Choroid plexus epithelial cell (primary cell): ENCODE measurements around the gene PDE4B.

Experiments
- DNase-seq: peaks from one replicate; pipeline ENCODE4 v3.0.0-alpha.2; 2010; ENCODE audit warnings: low read depth
- H3K4me3 ChIP-seq: 2 replicates; pipeline ENCODE4 v1.5.1; 2011; ENCODE audit warnings: low read depth, mild to moderate bottlenecking, control low read depth, low read length, moderate library complexity
- TF ChIP-seq, protein P1 (sequence below): conservative IDR thresholded peaks from 2 replicates; pipeline ENCODE4 v1.5.1; 2011; ENCODE audit warnings: low read depth, mild to moderate bottlenecking, control low read depth, inconsistent platforms, low read length, moderate library complexity

The PDE4B gene

DNA sequence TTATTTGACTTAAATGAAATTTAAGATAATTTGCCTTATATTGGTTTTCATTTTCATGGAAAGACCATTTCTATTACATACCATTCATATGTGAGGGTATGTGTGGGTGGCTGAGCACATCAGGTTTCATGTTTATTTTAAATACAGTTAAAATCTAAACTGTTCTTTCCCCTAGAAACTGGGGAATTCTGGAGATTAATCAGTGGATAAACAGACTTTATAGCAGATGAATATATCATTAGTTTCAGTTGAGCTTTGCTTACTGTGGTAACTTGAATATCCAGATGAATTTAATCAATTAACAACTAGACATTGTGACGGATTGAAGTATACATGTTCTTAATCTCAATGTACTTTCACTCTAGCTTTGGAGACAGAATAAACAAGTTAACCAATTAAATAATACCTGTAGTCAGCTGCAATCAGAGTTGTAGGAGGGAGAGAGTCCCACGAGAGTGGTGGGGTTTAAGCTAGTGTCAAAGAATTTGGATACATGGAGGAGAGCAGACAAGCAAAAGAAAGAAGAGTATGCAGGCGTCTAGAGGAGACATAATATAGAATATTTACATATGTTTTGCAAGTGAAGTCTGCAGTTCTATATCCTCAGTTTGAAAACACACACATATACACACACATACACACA is 97.6 kb downstream of the PDE4B start:
- no peak for DNase-seq
- TF ChIP-seq, protein P1, sequence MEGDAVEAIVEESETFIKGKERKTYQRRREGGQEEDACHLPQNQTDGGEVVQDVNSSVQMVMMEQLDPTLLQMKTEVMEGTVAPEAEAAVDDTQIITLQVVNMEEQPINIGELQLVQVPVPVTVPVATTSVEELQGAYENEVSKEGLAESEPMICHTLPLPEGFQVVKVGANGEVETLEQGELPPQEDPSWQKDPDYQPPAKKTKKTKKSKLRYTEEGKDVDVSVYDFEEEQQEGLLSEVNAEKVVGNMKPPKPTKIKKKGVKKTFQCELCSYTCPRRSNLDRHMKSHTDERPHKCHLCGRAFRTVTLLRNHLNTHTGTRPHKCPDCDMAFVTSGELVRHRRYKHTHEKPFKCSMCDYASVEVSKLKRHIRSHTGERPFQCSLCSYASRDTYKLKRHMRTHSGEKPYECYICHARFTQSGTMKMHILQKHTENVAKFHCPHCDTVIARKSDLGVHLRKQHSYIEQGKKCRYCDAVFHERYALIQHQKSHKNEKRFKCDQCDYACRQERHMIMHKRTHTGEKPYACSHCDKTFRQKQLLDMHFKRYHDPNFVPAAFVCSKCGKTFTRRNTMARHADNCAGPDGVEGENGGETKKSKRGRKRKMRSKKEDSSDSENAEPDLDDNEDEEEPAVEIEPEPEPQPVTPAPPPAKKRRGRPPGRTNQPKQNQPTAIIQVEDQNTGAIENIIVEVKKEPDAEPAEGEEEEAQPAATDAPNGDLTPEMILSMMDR = no peak
- H3K4me3 ChIP-seq = no peak overlapping the region

DNA sequence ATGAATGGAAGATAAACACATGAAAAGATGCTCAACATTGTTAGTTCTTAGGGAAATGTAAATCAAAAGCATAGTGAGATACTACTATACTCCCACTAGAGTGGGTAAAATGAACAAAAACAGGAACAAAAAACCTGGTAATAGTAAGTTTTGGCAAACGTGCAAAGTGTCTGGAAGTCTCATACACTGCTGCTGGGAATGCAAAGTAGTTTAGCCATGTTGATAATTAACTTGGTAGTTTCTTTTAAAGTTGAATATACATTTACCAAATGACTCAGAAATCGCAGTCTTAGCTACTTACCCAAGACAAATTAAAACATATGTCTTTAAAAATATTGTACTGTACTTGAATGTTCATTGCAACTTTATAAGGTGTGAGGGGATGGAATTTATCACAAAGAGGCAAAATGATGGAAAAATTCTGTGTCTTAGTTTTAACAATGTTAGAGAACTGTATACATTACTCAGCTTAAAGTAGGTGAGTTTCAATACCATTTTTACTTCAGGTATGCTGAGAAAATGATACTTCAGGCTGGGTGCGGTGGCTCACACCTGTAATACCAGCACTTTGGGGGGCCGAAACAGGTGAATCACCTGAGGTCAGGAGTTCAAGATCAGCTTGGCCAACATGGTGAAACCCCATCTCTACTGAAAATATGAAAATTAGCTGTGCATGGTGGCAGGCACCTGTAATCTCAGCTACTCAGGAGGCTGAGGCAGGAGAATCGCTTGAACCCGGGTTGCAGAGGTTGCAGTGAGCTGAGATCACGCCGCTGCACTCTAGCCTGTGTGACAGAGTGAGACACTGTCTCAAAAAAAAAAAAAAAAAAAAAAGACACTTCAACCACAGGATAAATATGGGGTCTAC is 102.3 kb downstream of the PDE4B start:
- DNase-seq = no peak
- H3K4me3 ChIP-seq = no peak overlapping the region
- TF ChIP-seq, protein P1 = no peak

DNA sequence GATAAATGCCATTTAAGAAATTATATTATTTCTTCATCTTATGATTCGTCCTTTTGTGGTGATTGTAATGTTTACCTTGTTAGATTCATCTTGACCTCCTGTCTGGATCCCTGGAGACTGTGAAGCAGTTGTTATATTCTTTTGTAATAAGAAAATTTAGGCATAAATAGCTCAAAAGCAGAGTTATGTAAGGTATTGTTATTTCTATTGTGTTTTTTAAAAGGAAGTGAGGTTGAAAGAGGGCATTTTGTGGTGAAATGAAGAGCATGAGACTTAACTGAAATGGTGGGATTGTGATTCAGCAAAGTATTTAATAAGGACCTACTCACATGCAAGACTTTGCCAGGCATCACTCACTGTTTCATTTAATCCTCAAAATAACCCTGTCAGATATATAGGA is 104.0 kb downstream of the PDE4B start:
- H3K4me3 ChIP-seq = no peak overlapping the region
- peak; percentile 25 for DNase-seq
- TF ChIP-seq, protein P1 = no peak

DNA sequence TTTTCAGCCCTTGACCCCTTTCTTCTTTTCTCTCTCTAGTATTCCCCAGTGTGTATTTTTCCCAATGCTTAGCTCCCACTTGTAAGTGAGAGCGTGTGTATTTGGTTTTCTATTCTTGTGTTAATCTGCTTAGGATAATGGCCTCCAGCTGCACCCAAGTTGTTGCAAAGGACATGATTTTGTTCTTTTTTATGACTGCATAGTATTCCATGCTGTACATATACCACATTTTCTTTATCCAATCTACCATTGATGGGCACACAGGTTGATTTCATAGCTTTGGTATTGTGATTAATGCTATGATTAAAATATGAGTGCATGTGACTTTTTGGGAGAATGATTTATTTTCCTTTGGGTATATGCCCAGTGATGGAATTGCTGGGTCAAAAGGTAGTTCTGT is 104.8 kb downstream of the PDE4B start:
- TF ChIP-seq, protein P1 = no peak
- H3K4me3 ChIP-seq = no peak overlapping the region

DNA sequence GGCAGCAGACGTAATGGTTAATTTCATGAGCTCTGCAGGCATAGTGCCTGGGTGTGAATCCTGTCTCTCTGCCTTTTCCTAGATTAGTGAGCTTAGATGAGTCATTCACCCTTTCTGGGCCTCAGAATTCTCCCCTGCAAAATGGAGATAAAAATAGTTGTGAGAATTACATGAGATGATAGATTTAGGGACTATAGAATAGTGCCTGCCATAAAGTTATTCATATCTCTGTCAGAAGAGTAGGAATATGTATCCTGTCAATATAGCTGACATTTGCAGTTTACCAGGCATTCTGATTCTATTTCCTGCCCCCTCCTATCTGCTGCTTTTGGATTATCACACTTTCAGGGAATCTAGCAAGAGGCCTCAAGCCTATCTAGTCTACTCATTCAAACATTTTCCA is 112.0 kb downstream of the PDE4B start:
- TF ChIP-seq, protein P1 = no peak
- H3K4me3 ChIP-seq = no peak overlapping the region
- peak; percentile 14 for DNase-seq

More for the DNA sequence above, 104.8 kb downstream of the PDE4B start:
- no peak for DNase-seq

DNA sequence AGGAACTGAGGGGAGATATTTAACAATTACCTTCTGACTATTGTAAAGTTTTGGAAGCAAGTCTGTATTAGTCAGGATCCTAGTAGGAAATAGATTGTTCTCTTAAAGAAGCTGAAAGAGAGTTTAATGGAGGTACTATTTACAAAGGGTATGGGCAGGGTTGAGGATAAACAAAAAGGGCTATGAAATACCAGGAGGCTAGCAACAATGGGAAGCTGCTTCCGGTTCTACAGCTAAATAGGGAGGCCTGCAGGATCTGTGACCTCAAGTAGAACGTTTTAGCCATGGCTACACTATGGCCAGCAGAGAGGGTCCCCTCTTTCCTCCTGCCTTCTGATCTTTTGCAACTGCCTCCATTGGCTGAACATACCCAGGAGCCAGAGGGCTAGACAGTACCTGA is 117.7 kb downstream of the PDE4B start:
- H3K4me3 ChIP-seq = no peak overlapping the region
- DNase-seq = no peak
- TF ChIP-seq, protein P1 = no peak
